Activated T-cell treated with anti-CD3 and anti-CD28 coated beads, Interleukin-2, amount 50 U/mL, for 4 hours (primary cell): ENCODE measurements around the gene RARS2. TPM values are rescaled to one million over a fixed set of nuclear protein-coding genes. Genes with fewer than 3 reads are reported as not detected.
A peak's percentile ranks its signal among the peaks of the same experiment; 100 is the strongest.

Experiments
- ATAC-seq, 2 donors: fragments of 200-7000 bp; cut with Tn5 transposase; one replicate each; pipeline ENCODE4 v1.10.0; 2021
- DNase-seq: peaks from one replicate; pipeline ENCODE4 v3.0.0-alpha.2; 2020
- H3K27me3 Mint-ChIP-seq: one replicate; pipeline ENCODE4 v1.8.0; 2021; ENCODE audit warnings: low read depth, mixed read lengths
- H3K36me3 Mint-ChIP-seq: one replicate; pipeline ENCODE4 v1.8.0; 2022; ENCODE audit warnings: mixed read lengths; ENCODE audit not compliant: insufficient read depth
- H3K4me1 Mint-ChIP-seq: one replicate; pipeline ENCODE4 v1.8.0; 2021; ENCODE audit warnings: low read depth, mixed read lengths
- H3K4me3 Mint-ChIP-seq: one replicate; pipeline ENCODE4 v1.8.0; 2021; ENCODE audit warnings: mild to moderate bottlenecking, moderate library complexity, mixed read lengths
- H3K9me3 Mint-ChIP-seq: one replicate; pipeline ENCODE4 v1.8.0; 2021; ENCODE audit warnings: mixed read lengths
- total RNA-seq, 3 donors: library from RNA; stranded (reverse); gene quantifications; one replicate each; pipeline ENCODE4 v1.2.1, GENCODE V29; 2021

The RARS2 gene
- total RNA-seq, 3 donors from 2014 or later: 16.8 to 20.9 (median 19.6) TPM

- H3K4me3 Mint-ChIP-seq: peak overlapping the region; percentile 98
- H3K36me3 Mint-ChIP-seq: peaks cover 10% of the 10 kb centered on the region
- DNase-seq (no peak), ATAC-seq (no peak)
- no peaks in the 10 kb centered on the region for H3K27me3 Mint-ChIP-seq
- peaks cover 50% of the 10 kb centered on the region for H3K4me1 Mint-ChIP-seq
- no peaks in the 10 kb centered on the region for H3K9me3 Mint-ChIP-seq
Observed at GRCh38 chr6:87590990-87591389, 1.2 kb upstream of the RARS2 start.

DNA sequence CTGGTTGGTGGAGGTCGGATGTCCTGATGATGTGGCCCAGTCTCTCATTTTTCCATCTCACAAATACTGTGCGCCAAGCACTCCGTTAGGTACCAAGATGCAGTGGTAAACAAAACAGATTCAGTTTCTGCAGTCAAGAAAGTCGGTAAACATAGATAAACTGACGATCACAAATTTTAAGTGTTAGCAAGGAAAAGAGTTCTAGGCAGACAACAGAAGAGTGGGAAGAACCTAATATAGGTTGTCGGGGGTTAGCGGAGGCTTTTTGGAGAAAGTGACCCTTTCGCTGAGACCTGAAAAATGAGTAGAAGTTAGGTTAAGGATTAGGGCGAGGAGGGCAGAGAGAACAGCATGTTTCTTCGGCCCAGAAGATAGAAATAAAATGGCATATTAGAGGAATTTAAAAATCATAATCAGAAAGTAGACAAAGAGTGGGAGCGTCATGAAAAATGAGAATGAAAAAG, 662 bp upstream of the RARS2 start:
- ATAC-seq: no peak

DNA sequence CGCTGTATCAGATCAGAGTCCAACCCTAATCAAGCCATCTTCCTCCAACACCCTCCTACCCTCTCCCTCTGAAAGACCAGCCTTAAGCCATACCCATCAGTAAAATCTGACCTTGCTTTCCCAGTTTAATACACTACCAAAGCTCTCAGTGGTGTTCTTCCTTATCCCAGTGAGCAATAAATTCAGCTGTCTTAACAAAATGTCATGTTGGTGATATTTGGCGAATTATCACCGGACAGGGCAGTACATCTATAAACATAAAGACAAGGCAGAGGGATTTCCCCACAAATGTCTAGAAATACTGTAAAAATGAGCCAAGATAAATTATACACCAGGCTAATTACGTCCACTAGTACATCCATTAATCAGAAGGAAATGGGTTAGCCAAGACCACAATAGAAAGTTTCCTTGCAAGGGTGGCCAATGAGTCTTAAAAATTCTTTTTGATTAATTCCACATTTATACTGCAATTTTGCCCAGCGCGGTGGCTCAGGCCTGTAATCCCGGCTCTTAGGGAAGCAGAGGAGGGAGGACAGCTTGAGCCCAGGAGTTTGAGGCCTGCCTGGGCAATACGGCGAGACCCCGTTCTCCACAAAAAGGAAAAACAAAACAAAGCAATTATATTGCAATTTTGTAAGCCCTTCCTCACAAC, 905 bp downstream of the RARS2 start:
- H3K9me3 Mint-ChIP-seq: no peaks in the 10 kb centered on the region
- H3K4me3 Mint-ChIP-seq: peak overlapping the region; percentile 98
- no peak for ATAC-seq
- DNase-seq: no peak
- H3K27me3 Mint-ChIP-seq: no peaks in the 10 kb centered on the region
- H3K36me3 Mint-ChIP-seq: peaks cover 12% of the 10 kb centered on the region
- H3K4me1 Mint-ChIP-seq: peaks cover 66% of the 10 kb centered on the region

More for the DNA sequence above, 662 bp upstream of the RARS2 start:
- H3K4me1 Mint-ChIP-seq: peaks cover 53% of the 10 kb centered on the region
- no peaks in the 10 kb centered on the region for H3K9me3 Mint-ChIP-seq
- no peak for DNase-seq
- peak overlapping the region; percentile 98 for H3K4me3 Mint-ChIP-seq
- peaks cover 8% of the 10 kb centered on the region for H3K36me3 Mint-ChIP-seq
- no peaks in the 10 kb centered on the region for H3K27me3 Mint-ChIP-seq

GRCh38 chr6:87586371-87587077, 3.3 kb downstream of the RARS2 start:
- Mint-ChIP-seq H3K36me3 (peaks cover 24% of the 10 kb centered on the region), H3K27me3 (no peaks in the 10 kb centered on the region), H3K4me3 (no peak overlapping the region), H3K4me1 (peaks cover 74% of the 10 kb centered on the region), H3K9me3 (no peaks in the 10 kb centered on the region)
- DNase-seq: no peak
- no peak for ATAC-seq

- DNase-seq: no peak
- Mint-ChIP-seq H3K27me3 (no peaks in the 10 kb centered on the region), H3K36me3 (peaks cover 32% of the 10 kb centered on the region), H3K9me3 (no peaks in the 10 kb centered on the region), H3K4me1 (peaks cover 57% of the 10 kb centered on the region), H3K4me3 (no peak overlapping the region)
- ATAC-seq: no peak
Observed at GRCh38 chr6:87583822-87584221, 6.0 kb downstream of the RARS2 start.

- no peaks in the 10 kb centered on the region for H3K9me3 Mint-ChIP-seq
- peaks cover 42% of the 10 kb centered on the region for H3K36me3 Mint-ChIP-seq
- no peak for DNase-seq
- no peak for ATAC-seq
- H3K4me3 Mint-ChIP-seq: no peak overlapping the region
- no peaks in the 10 kb centered on the region for H3K27me3 Mint-ChIP-seq
- peaks cover 48% of the 10 kb centered on the region for H3K4me1 Mint-ChIP-seq
Observed at GRCh38 chr6:87575423-87575822, 14.4 kb downstream of the RARS2 start.

- Mint-ChIP-seq H3K4me1 (peaks cover 48% of the 10 kb centered on the region), H3K27me3 (no peaks in the 10 kb centered on the region), H3K36me3 (peaks cover 34% of the 10 kb centered on the region), H3K9me3 (no peaks in the 10 kb centered on the region), H3K4me3 (peak overlapping the region; percentile 27)
- DNase-seq: no peak
- no peak for ATAC-seq
Observed at GRCh38 chr6:87574237-87574804, 15.5 kb downstream of the RARS2 start.

- H3K9me3 Mint-ChIP-seq: no peaks in the 10 kb centered on the region
- DNase-seq: no peak
- peaks cover 34% of the 10 kb centered on the region for H3K36me3 Mint-ChIP-seq
- H3K4me3 Mint-ChIP-seq: peak overlapping the region; percentile 16
- no peaks in the 10 kb centered on the region for H3K27me3 Mint-ChIP-seq
- no peak for ATAC-seq
- peaks cover 48% of the 10 kb centered on the region for H3K4me1 Mint-ChIP-seq
Observed at GRCh38 chr6:87573307-87574024, 16.3 kb downstream of the RARS2 start.

DNA sequence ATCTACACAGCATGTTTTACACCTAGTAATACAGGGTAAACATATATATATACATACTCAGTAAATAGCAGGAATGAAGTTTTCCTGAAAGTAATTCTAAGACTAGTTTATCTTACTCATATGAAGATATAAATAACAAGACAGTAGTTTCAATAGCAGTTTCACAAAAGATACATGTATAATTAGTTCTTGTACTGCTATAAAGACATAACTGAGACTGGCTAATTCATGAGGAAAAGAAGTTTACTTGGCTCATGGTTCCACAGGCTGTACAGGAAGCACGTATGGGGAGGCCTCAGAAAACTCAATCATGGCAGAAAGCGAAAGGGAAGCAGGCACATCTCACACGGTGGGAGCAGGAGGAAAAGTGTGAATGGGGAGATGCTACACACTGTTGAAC, 16.9 kb downstream of the RARS2 start:
- ATAC-seq: peak; percentile 28 to 34
- no peaks in the 10 kb centered on the region for H3K9me3 Mint-ChIP-seq
- H3K27me3 Mint-ChIP-seq: no peaks in the 10 kb centered on the region
- H3K36me3 Mint-ChIP-seq: peaks cover 37% of the 10 kb centered on the region
- H3K4me3 Mint-ChIP-seq: peak overlapping the region; percentile 16
- no peak for DNase-seq
- peaks cover 48% of the 10 kb centered on the region for H3K4me1 Mint-ChIP-seq

DNA sequence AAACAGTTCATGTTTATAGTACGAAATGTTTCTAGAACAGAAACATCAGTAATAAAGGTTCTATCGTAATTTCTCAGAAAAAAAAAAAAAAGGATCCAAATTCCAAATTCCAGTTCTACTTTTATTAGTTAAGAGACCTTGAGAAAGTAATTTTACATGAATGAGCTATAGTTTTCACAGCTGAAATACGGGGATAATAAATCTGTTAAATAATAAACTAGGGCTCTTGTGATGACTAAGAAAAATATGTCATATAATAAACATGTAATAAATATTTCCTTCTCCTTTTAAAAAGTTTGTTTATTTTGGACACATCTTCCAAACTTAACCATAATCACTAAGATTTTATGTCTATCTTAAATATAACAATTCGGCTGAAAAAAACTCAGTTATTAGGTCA, 17.8 kb downstream of the RARS2 start:
- no peaks in the 10 kb centered on the region for H3K27me3 Mint-ChIP-seq
- H3K36me3 Mint-ChIP-seq: peaks cover 31% of the 10 kb centered on the region
- DNase-seq (no peak), ATAC-seq (no peak)
- no peaks in the 10 kb centered on the region for H3K9me3 Mint-ChIP-seq
- H3K4me1 Mint-ChIP-seq: peaks cover 42% of the 10 kb centered on the region
- no peak overlapping the region for H3K4me3 Mint-ChIP-seq

DNA sequence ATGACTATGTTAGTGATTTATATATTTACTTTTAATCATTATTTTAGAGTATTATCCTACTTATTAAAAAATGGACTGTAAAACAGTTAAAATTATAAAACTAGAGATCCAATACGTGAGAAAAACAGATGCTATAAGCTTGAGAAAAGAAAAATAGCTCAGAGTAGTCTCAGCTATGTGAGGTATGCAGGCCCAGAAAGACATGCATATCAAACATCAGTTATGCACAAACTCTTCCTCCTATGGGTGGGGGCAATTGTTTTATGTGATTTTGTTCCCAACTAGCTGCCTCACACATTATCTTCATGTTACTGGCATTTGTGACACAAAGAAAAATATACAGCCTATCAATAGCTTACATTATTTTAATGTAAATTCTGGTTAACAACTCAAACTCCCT, 28.8 kb downstream of the RARS2 start:
- ATAC-seq (no peak), DNase-seq (no peak)
- Mint-ChIP-seq H3K9me3 (no peaks in the 10 kb centered on the region), H3K4me1 (peaks cover 3% of the 10 kb centered on the region), H3K4me3 (no peak overlapping the region), H3K27me3 (no peaks in the 10 kb centered on the region), H3K36me3 (peaks cover 42% of the 10 kb centered on the region)

DNA sequence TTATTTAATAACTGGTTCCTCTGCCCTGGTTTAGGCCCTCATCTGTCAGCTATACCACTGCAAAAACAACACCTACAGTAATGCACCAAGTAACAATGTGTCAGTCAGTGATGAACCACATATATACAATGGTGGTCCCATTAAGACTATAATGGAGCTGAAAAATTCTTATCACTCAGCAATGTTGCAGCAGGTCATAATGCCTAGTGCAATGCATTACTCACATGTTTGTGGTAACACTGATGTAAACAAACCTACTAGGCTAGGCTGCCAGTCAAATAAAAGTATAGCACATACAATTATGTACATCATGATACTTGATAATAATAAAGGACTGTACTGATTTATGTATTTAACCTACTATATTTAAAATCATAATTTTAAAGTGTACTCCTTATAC, 31.3 kb downstream of the RARS2 start:
- DNase-seq (no peak), ATAC-seq (no peak)
- Mint-ChIP-seq H3K4me3 (no peak overlapping the region), H3K36me3 (peaks cover 40% of the 10 kb centered on the region), H3K9me3 (no peaks in the 10 kb centered on the region), H3K4me1 (peaks cover 3% of the 10 kb centered on the region), H3K27me3 (no peaks in the 10 kb centered on the region)

DNA sequence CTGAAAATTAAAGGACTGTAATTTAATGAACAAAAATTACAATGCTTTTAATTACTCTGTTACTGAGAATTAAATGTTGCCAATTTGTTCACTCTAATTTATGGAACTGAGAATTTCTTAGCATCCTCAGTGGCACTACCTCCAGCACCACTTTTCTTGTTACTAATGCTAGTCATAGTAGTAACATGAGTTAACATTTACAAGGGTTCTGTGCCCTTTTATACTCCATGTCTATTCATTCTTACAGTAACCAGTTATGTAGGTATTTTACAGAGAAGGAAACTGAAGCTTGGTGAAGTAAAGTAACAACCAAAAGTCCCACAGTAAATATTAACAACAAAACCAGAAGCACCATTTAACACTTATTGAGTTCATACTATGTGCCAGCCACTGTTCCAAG, 34.3 kb downstream of the RARS2 start:
- Mint-ChIP-seq H3K27me3 (no peaks in the 10 kb centered on the region), H3K4me3 (no peak overlapping the region), H3K36me3 (peaks cover 31% of the 10 kb centered on the region), H3K9me3 (no peaks in the 10 kb centered on the region), H3K4me1 (peaks cover 2% of the 10 kb centered on the region)
- DNase-seq (no peak), ATAC-seq (no peak)

DNA sequence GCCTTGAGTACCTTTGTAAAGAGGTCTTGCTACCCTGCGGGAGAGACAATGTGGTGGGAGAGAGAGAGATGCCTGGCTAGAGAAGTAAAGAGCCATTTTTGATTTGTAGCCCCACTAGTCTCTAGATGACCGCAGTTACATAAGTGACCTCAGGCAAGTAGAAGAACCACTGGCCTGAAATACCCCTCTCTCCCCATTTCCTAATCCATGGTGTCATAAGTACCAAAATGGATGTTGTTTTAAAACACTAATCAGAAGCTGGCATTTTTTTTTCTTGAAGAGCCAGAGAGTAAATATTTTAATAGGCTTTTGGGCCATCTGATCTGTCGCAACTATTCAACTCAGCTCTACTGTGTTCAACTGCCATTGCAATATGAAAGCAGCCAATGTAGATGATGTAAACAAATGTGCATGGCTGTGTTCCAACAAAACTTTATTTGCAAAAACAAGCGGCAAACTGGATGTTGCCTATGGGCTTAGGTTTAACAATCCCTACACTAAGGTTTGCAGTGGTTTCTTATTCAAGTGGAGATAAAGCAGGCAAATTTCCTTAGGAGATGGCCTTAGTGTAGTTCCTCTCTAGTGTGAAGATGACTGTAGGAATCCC, 36.5 kb downstream of the RARS2 start:
- no peak overlapping the region for H3K4me3 Mint-ChIP-seq

More for the DNA sequence above, 36.5 kb downstream of the RARS2 start:
- no peaks in the 10 kb centered on the region for H3K27me3 Mint-ChIP-seq
- no peaks in the 10 kb centered on the region for H3K9me3 Mint-ChIP-seq
- H3K4me1 Mint-ChIP-seq: peaks cover 2% of the 10 kb centered on the region
- peaks cover 38% of the 10 kb centered on the region for H3K36me3 Mint-ChIP-seq
- ATAC-seq (no peak), DNase-seq (no peak)
